HG03575 (cell line): ENCODE results near the gene KIFBP.
"Not testable (repeated sequence)": the region's sequence is repeated elsewhere in the genome, so short reads cannot be mapped to it uniquely, and the experiment has no call there.

Experiments used
- ATAC-seq: cut with Tn5 transposase; IDR thresholded peaks from one replicate; pipeline ENCODE4 v1.9.1; 2021; ENCODE audit not compliant: unreplicated experiment, insufficient number of reproducible peaks, low FRiP score; ENCODE audit errors: extremely low read depth

Gene KIFBP

DNA sequence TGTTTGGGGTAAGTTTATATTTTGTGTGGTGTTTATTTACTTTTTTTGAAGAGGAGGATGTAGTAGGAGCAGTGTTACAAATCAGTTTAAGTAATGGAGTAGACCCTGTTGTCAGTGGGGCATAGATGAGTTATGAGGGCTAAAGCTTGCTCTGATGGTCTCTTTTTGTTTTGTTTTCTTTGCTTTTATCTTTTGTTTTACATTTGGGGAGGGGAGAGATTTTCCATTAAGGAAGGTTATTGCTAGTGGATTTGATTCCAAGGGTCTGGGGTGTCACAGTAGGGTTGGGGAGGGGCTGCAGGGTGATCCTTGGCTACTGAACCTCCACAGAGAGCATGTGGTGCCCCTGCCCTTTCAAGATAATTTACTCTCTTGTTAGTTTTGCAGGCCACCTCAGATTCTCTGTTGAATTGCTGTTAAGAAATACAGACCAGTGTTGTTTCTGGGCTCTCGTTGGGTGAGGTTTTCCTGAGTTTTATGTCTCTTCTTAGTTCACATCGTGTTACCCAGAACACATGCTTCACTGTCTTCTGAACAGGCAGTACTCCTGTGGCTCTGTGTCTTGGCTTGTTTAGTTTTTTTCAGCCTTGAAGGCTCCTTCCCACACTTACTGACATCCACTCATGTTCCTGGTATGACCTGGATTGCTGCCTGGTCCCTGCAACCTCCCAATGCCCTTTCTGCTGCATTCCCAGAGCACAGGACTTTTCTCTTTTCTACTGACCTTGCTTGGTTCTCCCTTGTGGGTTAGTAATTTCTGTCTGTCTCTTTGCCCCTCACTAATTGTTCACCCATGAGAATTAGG lies 4.2 kb downstream of the KIFBP start:
- ATAC-seq: no peak

DNA sequence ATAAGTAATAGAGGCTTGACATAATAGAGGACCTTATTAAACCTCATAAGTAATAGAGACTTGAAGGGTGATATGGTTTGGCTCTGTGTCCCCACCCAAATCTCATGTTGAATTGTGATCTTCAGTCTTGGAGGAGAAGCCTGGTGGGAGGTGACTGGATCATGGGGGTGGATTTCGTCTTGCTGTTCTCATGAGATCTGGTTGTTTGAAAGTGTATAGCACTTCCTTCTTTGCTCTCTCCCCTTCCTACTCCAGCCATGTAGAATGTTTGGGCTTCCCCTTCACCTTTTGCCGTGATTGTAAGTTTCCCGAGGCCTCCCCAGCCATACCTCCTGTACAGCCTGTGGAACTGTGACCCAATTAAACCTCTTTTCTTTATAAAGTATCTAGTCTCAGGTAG lies 8.6 kb downstream of the KIFBP start:
- peak; percentile 11 for ATAC-seq

DNA sequence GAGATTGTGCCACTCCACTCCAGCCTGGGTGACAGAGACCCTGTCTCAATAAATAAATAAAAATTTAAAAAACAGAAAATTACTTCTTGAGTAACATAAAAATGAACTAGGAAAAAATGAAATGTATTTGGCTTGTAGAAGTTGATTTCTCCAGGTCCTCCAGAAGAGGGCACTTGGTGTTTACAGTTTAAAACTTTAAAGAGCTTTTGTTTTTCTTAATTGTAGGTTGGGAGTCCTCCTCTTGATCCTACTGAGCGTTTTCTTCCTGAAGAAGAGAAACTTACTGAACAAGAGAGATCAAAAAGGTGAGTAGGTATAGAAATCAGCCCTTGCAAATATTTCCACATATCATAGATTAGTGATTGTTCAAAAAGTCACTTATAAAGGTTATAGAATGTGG lies 16.2 kb downstream of the KIFBP start:
- no peak for ATAC-seq

DNA sequence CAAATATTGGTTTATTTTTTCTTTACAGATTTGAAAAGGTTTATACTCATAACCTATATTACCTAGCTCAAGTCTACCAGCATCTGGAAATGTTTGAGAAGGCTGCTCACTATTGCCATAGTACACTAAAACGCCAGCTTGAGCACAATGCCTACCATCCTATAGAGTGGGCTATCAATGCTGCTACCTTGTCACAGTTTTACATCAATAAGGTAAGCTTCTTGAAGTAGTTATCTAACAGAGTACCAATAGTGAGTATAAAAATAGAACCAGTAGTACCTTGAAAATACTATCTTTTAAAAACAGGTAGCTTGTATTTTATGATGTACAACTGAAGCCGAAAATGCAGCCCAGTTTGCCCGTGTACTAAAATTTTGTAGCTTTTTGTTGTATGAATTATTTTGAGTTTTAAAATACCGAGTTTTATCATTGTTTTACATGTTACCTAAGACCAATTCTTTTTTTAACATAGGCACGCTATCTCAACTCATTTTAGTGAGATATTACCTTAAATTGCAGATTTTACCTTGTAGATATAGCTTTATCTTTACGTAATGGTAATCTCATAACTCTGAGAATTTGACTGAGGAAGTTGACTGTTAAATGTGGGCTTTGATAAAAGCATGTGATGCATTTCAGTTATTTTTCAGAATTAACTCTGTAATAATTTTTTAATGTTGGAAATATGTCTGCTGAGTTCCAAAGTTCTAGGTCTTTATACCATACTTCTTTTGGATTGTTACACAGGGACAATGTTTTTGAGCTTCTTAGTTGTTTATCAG lies 17.3 kb downstream of the KIFBP start:
- ATAC-seq: no peak

DNA sequence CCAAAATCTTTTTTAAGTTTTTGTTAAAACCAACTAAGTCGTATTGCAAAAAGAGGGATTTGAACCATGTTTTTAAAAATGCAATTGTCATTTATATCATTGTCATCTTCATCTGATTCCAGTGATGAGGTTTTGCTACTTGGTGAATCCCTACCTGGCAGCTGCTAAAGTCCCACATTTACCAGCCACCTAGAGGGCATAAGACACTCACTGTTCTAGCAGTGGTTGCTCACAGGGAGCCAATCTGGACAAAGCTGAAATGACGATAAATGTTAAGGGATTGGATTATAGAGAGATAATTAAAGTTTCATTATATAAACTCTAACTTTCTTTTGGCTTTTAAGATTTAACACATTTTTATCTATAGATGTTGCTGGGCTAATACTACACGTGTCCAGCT lies 18.7 kb downstream of the KIFBP start:
- ATAC-seq: no peak

DNA sequence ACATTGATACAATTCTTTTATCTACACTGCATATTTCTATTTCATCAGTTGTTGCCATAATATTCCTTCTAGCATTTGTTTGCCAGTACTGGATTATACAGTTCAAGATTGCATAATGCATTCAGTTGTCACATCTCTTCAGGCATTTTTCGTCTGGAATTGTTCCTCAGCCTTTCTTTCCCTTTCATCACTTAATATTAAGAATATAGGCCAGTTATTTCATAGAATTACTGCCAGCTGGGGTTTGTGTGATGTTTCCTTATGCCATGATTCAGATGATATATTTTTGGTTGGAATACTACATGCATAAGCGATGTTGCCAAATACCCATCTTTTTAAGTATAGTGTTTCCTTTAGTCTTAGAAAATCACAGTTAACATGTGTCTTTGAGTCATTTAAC lies 20.8 kb downstream of the KIFBP start:
- no peak for ATAC-seq

DNA sequence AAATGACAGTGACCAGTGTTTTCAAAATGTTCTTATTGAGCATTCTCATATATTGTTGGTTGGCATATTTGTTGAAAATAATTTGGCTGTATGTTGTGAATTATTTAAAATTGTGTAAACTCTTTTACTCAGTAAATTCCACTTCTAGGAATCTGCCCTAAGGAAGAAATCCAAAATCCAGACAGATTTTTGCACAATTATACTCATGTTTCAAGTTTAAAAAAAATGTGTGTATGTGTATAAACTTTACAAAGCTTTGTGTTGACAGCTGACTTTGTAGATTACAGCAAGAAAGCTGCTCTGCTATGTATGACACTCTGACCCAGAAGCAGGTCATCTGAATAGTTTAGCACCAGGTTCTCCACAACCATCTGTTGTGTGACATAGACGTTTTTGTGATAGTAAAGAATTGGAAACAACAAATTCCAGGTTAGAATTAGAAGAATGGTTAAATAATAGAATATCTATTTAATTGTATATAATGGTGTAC lies 21.6 kb downstream of the KIFBP start:
- no peak for ATAC-seq

DNA sequence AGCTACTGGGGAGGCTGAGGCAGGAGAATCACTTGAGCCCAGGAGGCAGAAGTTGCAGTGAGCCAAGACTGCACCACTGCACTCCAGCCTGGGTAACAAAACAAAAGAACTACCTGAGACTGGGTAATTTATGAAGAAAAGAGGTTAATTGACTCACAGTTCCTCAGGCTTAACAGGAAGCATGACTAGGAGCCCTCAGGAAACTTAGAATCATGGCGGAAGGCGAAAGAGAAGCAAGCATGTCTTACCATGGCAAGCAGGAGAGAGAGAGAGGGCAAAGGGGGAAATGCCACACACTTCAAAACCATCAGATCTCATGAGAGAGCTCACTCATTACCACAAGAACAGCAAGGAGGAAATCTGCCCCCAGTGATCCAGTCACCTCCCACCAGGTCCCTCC lies 24.2 kb downstream of the KIFBP start:
- ATAC-seq: not testable (repeated sequence)

DNA sequence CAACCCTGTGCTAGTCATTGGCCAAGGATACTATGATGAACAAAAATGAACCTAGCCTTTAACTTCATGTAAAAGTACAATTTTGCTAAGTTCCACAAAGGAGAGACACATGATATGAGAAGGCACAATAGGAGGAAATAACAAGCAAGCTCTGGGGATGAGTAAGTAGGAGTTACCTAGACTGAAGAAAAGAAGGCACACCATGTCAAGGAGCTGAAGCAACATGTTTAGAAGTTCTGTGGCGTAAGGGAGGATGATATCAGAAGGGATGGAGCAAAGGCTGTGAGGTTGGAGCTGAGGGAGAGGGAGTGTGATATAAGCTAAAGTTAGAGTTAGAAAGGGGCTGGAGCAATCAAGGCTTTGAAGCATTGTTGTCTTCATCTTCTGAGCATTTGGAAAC lies 25.6 kb downstream of the KIFBP start:
- ATAC-seq: no peak

DNA sequence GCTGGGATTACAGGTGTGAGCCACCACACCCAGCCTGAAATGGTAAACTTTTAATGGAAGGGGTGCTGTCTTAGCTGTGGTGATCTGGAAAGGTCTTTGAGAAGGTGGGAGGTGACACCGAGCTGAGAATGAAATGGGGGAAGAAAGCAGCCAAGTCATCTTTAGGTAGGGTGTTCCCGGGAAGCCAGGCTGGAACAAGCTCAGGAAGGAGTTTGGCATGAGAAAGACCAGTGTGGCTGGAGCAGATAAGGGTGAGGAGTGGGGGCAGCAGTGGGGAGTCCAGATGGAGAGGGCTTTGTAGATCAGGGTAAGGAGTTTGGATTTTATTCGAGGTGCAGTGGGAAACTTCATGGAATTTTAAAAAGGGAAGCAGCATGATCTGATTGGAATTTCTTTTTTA lies 30.0 kb downstream of the KIFBP start:
- no peak for ATAC-seq

DNA sequence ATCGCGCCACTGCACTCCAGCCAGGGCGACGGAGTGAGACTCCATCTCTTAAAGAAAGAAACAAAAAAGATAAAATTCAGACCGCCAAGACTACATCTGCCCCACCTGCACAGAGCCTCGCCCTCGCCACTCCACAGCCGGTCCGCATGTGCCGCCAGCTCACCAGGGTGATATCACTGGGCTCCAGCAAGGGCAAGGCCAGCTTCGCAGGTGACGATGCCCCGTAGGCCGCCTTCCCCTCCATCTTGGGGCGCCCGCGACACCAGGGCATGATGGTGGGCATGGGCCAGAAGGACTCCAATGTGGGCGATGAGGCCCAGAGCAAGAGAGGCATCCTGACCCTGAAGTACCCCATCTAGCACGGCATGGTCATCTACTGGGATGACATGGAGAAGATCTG lies 34.0 kb downstream of the KIFBP start:
- no peak for ATAC-seq

DNA sequence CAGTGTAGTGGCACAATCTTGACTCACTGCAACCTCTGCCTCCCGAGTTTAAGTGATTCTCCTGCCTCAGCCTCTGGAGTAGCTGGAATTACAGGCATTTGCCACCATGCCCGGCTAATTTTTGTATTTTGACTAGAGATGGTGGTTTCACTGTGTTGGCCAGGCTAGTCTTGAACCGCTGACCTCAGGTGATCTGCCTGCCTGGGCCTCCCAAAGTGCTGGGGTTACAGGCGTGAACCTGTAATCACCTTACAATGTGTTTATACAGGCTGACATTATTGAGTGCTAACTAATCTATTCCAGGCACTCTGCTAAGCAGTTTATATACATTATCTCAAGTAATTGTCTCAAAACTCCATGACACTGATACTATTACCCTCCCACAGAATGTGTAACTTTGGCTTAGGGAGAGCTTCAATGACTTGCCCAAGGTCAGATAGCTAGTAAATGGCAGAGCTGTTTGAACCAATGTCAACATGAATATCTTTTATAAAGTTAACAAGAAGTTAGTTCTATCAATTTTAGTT lies 36.8 kb downstream of the KIFBP start:
- ATAC-seq: no peak

DNA sequence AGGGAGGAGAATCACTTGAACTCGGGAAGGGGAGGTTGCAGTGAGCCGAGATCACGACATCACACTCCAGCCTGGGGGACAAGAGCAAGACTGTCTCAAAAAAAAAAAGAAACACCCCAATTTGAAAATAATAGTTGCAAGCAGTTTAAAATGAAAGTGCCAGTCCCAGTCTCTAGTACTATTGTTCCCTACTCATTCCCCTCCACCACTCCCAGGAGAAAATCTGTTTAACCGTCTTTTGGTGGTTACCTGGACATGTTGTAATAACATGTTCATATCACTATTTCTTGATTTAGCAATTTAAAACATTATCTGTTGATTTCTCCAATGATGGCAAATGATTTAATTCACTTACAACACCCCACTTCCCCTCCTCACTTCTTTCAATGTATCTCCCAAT lies 44.7 kb downstream of the KIFBP start:
- ATAC-seq: no peak

DNA sequence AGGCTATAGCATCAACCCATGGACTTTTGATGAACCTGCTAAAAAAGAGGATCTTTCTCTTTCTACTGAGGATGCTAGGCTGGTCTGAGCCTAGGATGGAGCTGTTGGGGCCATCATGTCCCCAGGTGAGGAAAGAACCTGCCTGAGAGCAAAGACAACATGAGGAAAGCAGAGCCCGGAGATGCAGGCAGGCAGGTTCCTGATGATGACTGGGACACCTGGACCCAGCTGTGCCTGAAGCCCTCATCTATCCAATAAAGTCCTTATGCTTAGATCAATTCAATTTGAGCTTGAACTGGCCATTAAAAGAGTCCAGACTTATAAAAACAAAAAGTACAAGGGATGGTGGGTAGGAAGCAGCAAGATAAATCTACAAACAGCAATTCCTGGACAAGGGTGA lies 48.9 kb downstream of the KIFBP start:
- ATAC-seq: no peak

DNA sequence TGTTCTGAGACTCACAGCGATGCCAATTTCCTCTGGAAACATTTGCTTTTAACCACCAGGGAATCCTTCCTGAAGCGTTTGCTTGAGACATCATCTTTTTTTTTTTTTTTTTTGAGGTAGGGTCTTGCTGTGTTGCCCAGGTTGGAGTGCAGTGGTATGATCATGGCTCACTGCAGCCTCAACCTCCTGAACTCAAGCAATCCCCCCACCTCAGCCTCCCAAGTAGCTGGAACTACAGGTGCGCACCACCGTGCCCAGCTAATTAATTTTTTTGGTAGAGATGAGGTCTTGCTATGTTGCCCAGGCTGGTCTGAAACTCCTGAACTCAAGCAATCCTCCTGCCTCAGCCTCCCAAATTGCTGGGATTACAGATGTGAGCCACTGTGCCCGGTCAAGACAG lies 52.3 kb downstream of the KIFBP start:
- not testable (repeated sequence) for ATAC-seq

DNA sequence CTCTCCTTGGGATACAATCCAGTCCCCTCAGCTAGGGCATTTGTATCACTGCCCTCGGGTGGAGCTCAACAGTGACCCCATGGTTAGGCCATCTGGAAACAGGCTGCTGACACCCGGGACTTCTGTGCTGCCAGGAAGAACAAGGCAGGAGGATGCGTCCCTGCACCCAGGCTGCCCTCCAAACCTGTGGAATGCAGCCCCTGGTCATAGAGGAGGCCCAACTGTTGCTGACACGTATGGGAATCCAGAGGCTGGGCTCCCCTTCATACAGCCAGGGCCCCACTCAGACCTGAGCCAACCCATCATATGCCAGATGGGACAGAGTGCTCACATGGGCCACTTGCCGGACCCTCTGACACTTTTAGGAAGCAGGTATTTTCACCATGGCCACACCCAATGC lies 53.8 kb downstream of the KIFBP start:
- no peak for ATAC-seq

DNA sequence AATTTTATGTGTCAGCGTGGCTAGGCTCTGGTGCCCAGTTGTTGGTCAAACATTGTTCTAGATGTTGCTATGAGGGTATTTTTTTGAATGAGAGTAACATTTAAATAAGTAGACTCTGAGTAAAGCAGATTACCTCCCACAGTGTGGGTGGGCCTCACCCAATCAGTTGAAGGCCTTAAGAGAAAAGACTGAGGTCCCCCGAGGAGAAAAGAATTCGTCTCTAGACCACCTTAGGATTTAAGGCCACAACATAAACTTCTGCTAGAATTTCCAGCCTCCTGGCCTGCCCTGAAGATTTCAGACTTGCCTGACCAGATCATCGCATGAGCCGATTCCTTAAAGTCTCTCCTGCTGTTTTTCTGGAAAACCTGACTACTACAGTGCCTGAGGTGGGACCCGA lies 54.2 kb downstream of the KIFBP start:
- no peak for ATAC-seq

DNA sequence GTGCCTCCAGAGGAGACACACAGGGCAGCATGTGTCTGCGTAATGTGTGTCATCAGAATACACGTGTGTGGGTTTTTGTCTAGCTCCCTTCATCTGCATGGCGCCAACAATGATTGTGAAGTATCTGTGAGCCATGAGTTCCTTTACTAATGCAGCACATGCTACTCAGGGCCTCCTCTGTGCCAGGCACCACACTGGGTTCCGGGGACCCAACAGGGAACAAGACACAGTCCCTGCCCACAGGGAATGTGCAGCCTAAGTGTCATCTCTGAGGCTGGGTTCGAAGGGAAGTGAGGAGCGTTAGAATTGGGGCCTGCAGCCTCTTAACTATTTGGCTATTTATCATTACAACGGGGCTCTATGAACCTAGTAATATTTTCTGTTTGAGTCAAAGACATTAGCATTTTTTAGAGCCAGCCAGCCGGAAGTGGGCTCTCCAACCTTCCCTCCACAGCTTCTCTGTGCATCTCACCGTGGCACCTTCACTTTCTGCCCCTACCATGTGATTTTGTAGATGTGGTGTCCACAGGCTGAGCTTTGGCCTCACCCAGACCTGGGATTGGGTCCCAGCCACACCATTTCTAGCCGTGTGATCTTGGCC lies 55.4 kb downstream of the KIFBP start:
- ATAC-seq: no peak

DNA sequence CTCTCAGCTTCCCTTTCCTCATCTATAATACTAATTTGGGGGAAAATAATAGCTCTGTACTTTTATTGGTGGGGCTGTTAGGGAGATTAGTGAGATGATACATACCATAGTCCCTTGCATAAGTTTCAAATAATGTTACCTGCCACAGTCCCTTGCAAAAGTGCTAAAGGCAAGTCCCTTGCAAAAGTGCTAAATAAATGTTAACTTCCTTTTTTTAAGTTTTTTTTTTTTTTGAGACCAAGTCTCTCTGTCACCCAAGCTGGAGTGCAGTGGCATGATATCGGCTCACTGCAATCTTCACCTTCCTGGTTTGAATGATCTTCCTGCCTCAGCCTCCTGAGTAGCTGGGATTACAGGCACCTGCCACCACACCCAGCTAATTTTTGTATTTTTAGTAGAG lies 55.9 kb downstream of the KIFBP start:
- ATAC-seq: no peak
